SU-DHL-6 (cell line): ENCODE results near the gene SLC25A47.

Experiments used
- CTCF ChIP-seq: fragments of 200-600 bp; sonication (generic); IDR thresholded peaks from one replicate; pipeline ENCODE4 v1.5.1; 2017; ENCODE audit warnings: antibody characterized with exemption, mild to moderate bottlenecking, low read length, moderate library complexity; ENCODE audit not compliant: insufficient read depth, poor library complexity, severe bottlenecking
- EZH2phosphoT487 ChIP-seq: fragments of 200-600 bp; sonication (generic), shearing (Covaris generic); conservative IDR thresholded peaks from 2 replicates; pipeline ENCODE4 v1.6.1; 2018; ENCODE audit warnings: mild to moderate bottlenecking, antibody characterized with exemption, low read length, moderate library complexity, mixed read lengths

GRCh38 chr14:100371773-100372172, 48.6 kb downstream of the SLC25A47 start:
- TF ChIP-seq CTCF (no peak), EZH2phosphoT487 (no peak)
